K562 (cell line): Measurements from ENCODE around the gene RAB31. TPM values are rescaled to one million over a fixed set of nuclear protein-coding genes. Genes with fewer than 3 reads are reported as not detected.

Source experiments
- ATAC-seq: fragments of 200-7000 bp; cut with Tn5 transposase; 3 replicates; pipeline ENCODE4 v1.9.1; 2020; ENCODE audit warnings: moderate library complexity
- BruUV-seq: library from RNA; stranded (reverse); fragments of 400-500 nt; replicated peaks from 2 replicates; lab custom pipeline; 2021; lab: Mats Ljungman, UMichigan
- CTCF ChIA-PET: fragments of 300-600 bp; formaldehyde crosslinking; extraction: SDS; loops from one replicate; lab custom pipeline; 2021; ENCODE audit warnings: low intra/inter-chr PET ratio; lab: Yijun Ruan, JAX
- POLR2A ChIA-PET: fragments of 300-600, 350-650 bp; sonication (Branson Sonifier 250); formaldehyde crosslinking; extraction: SDS; loops from one replicate; lab custom pipeline; 2021; ENCODE audit warnings: antibody characterized with exemption, inconsistent platforms; lab: Yijun Ruan, JAX
- DNase-seq, 4 experiments: peaks; one replicate each; pipeline versions ENCODE4 v3.0.0 to v3.0.0-alpha.2; 2011 to 2018; ENCODE audit warnings: low spot score in 3 of 4, mixed read lengths in 3 of 4; ENCODE audit errors: extremely low read depth in 1 of 4
- FAIRE-seq: peaks from 2 replicates; lab custom pipeline; 2011; peaks lifted over from hg19 to GRCh38; lab: Jason Lieb, UNC
- H2AFZ ChIP-seq: 2 replicates; pipeline ENCODE4 v1.6.0; 2011; ENCODE audit warnings: low read depth, low read length, control low read depth, inconsistent platforms
- H3K27ac ChIP-seq: fragments of 200-600 bp; 3 replicates; pipeline ENCODE4 v1.8.0; 2011; ENCODE audit warnings: low read depth, mild to moderate bottlenecking, control low read depth, inconsistent platforms, low read length, moderate library complexity, mixed read lengths; ENCODE audit errors: extremely low read depth
- H3K27me3 ChIP-seq, 2 experiments: fragments of 300-600 bp in 1 of 2; 2 replicates in 1 of 2; 3 replicates in 1 of 2; pipeline versions ENCODE4 v1.6.0 to v1.8.0; 2011; ENCODE audit warnings: inconsistent platforms in 2 of 2, low read length in 2 of 2, mild to moderate bottlenecking in 1 of 2, mixed read lengths in 1 of 2, moderate library complexity in 1 of 2; ENCODE audit not compliant: control insufficient read depth in 2 of 2, insufficient read depth in 2 of 2
- H3K36me3 ChIP-seq: fragments of 300-600 bp; 3 replicates; pipeline ENCODE4 v1.8.0; 2011; ENCODE audit warnings: mild to moderate bottlenecking, low read length, inconsistent platforms; ENCODE audit not compliant: control insufficient read depth, insufficient read depth
- H3K4me1 ChIP-seq, 2 experiments: fragments of 200-600 bp in 1 of 2; replicated peaks in 1 of 2; 2 replicates in 1 of 2; 3 replicates in 1 of 2; pipeline versions ENCODE4 v1.5.1 to v1.8.0; 2011; ENCODE audit warnings: inconsistent platforms in 2 of 2, low read length in 2 of 2, mild to moderate bottlenecking in 1 of 2, mixed read lengths in 1 of 2, moderate library complexity in 1 of 2; ENCODE audit not compliant: control insufficient read depth in 2 of 2, insufficient read depth in 2 of 2
- H3K4me2 ChIP-seq: 2 replicates; pipeline ENCODE4 v1.6.1; 2011; ENCODE audit warnings: low read length, control low read depth, inconsistent platforms, mixed read lengths; ENCODE audit not compliant: insufficient read depth
- H3K4me3 ChIP-seq: fragments of 200-600 bp; sonication (generic), shearing (Covaris generic); 2 replicates; pipeline ENCODE4 v1.5.1; 2016; ENCODE audit warnings: control low read depth, inconsistent platforms
- H3K79me2 ChIP-seq: fragments of 200-600 bp; 3 replicates; pipeline ENCODE4 v1.8.0; 2011; ENCODE audit warnings: low read length, inconsistent platforms; ENCODE audit not compliant: control insufficient read depth, insufficient read depth
- H3K9ac ChIP-seq, 2 experiments: 2 replicates each; pipeline versions ENCODE4 v1.6.0 to v1.6.1; 2011; ENCODE audit warnings: low read depth in 2 of 2, low read length in 2 of 2, control low read depth in 1 of 2, inconsistent platforms in 1 of 2, mild to moderate bottlenecking in 1 of 2, mixed read lengths in 1 of 2; ENCODE audit not compliant: insufficient read depth in 1 of 2
- H3K9me1 ChIP-seq: one replicate; pipeline ENCODE4 v1.6.0; 2011; ENCODE audit warnings: inconsistent platforms, mild to moderate bottlenecking, low read length, moderate library complexity; ENCODE audit not compliant: control insufficient read depth, insufficient read depth
- H3K9me3 ChIP-seq: replicated peaks from 2 replicates; pipeline ENCODE4 v1.5.1; 2011; ENCODE audit warnings: low read depth, low read length, inconsistent platforms; ENCODE audit not compliant: control insufficient read depth, insufficient read depth
- H4K20me1 ChIP-seq: replicated peaks from 2 replicates; pipeline ENCODE4 v1.6.1; 2011; ENCODE audit warnings: low read length, inconsistent platforms, mixed read lengths; ENCODE audit not compliant: control insufficient read depth, insufficient read depth
- CC2D1A ChIP-seq: fragments of 450-650 bp; IDR thresholded peaks from 2 replicates; pipeline ENCODE4 v1.6.1; 2017; ENCODE audit warnings: mild to moderate bottlenecking
- GTF3C2 ChIP-seq: IDR thresholded peaks from 3 replicates; pipeline ENCODE4 v1.6.1; 2011; ENCODE audit warnings: borderline replicate concordance, mild to moderate bottlenecking, moderate library complexity; ENCODE audit not compliant: insufficient read length; ENCODE audit errors: extremely low read depth
- HMGN3 ChIP-seq: IDR thresholded peaks from 2 replicates; pipeline ENCODE4 v1.6.1; 2011; ENCODE audit warnings: borderline replicate concordance, low read depth, mild to moderate bottlenecking, mixed read lengths, low read length; ENCODE audit not compliant: insufficient read length; ENCODE audit errors: extremely low read depth
- IRF1 ChIP-seq: sonication (generic); formaldehyde crosslinking; IDR thresholded peaks from 2 replicates; pipeline ENCODE4 v1.8.0; 2022; ENCODE audit warnings: missing genetic modification reagents, mild to moderate bottlenecking, borderline replicate concordance
- NONO ChIP-seq, 2 experiments: fragments of 200-400 bp in 1 of 2; fragments of 450-650 bp in 1 of 2; formaldehyde crosslinking in 1 of 2; IDR thresholded peaks; 2 replicates each; pipeline ENCODE4 v1.6.1; 2017; ENCODE audit warnings: low read depth in 2 of 2, mild to moderate bottlenecking in 2 of 2, moderate library complexity in 2 of 2, low read length in 1 of 2
- POLR2A ChIP-seq: fragments of 450-650 bp; conservative IDR thresholded peaks from 2 replicates; pipeline ENCODE4 v1.6.1; 2016
- YBX1 ChIP-seq: fragments of 450-650 bp; IDR thresholded peaks from 2 replicates; pipeline ENCODE4 v1.7.1; 2016; ENCODE audit warnings: mild to moderate bottlenecking
- ZNF274 ChIP-seq: IDR thresholded peaks from 2 replicates; pipeline ENCODE4 v1.6.1; 2011; ENCODE audit warnings: low read depth, mild to moderate bottlenecking, low read length, moderate library complexity, borderline replicate concordance
- ZNF695 ChIP-seq: fragments of 450-650 bp; formaldehyde crosslinking; IDR thresholded peaks from 2 replicates; pipeline ENCODE4 v1.4.0; 2020; ENCODE audit warnings: mild to moderate bottlenecking, moderate library complexity
- ZNF717 ChIP-seq: fragments of 250-450 bp; sonication (Bioruptor Pico); IDR thresholded peaks from 2 replicates; pipeline ENCODE4 v1.5.0; 2021
- ZNF79 ChIP-seq: fragments of 250-450 bp; sonication (Bioruptor Pico); IDR thresholded peaks from 2 replicates; pipeline ENCODE4 v1.4.0; 2020; ENCODE audit warnings: low read depth, mild to moderate bottlenecking, moderate library complexity
- WGBS: fragments of 100-300 bp; shearing (Covaris generic); methylation state at CpG from one replicate; pipeline ENCODE4 v1.1.6; 2016; ENCODE audit warnings: low coverage, mixed read lengths; ENCODE audit not compliant: insufficient coverage; ENCODE audit errors: missing lambda C conversion rate; 5-methylcytosine and 5-hydroxymethylcytosine counted together
- in situ Hi-C: fragments of 300-500 bp; cut with MboI; formaldehyde crosslinking; loops from 4 replicates; pipeline ENCODE4 v1.15.0; 2018; ENCODE audit warnings: inconsistent platforms, mixed read lengths
- intact Hi-C: fragments of 100-400 bp; cut with micrococcal nuclease; formaldehyde crosslinking; loops from 2 replicates; pipeline ENCODE4 v1.14.2; 2022
- polyA plus RNA-seq, 8 experiments: library from polyadenylated mRNA; depleted of rRNA in 4 of 8; stranded (reverse) in 5 of 8; unstranded in 3 of 8; fragments of >200 nt; fragmentation: Nextera tagmentation in 2 of 8; fragmentation: Illumina TruSeq in 1 of 8; extraction: Ambion mirVana in 2 of 8; extraction: Trizol in 1 of 8; gene quantifications; 2 replicates each; pipeline versions ENCODE4 v1.2.1 to v1.2.3, GENCODE V29; 2011 to 2014; ENCODE audit warnings: inconsistent platforms in 1 of 8, missing spikeins in 1 of 8
- total RNA-seq, 7 experiments: library from RNA; depleted of rRNA in 6 of 7; stranded (reverse); fragments of >200 nt in 6 of 7; fragmentation: Illumina TruSeq in 2 of 7; extraction: Trizol in 2 of 7; gene quantifications; 2 replicates each; pipeline versions ENCODE4 v1.2.1 to v1.2.3, GENCODE V29; 2011 to 2021; ENCODE audit warnings: low replicate concordance in 1 of 7
- TF ChIP-seq, protein P1 (sequence below), 2 experiments: fragments of 450-650 bp in 1 of 2; sonication (generic) in 1 of 2; formaldehyde crosslinking; conservative IDR thresholded peaks; 2 replicates each; pipeline versions ENCODE4 v1.4.0 to v1.8.1; 2020 to 2022; ENCODE audit warnings: mild to moderate bottlenecking in 1 of 2, missing genetic modification reagents in 1 of 2
- TF ChIP-seq, protein P2 (sequence below): fragments of 150-350 bp; conservative IDR thresholded peaks from 2 replicates; pipeline ENCODE4 v1.6.1; 2014; ENCODE audit warnings: low read length
- TF ChIP-seq, protein P3 (sequence below): fragments of 450-650 bp; IDR thresholded peaks from 2 replicates; pipeline ENCODE4 v1.6.1; 2016; ENCODE audit warnings: low read depth, mild to moderate bottlenecking, moderate library complexity

Gene RAB31
- total and polyA plus RNA-seq, 9 of the 15 experiments (the other 6 are each of a cell fraction or from before 2014, with no cell fraction given) = 20.7 to 70.4 (median 41.3) TPM

GRCh38 chr18:9695605-9696004 is 12.5 kb upstream of the RAB31 start:
- 40% methylated on average over 5 of the region's 5 CpGs for WGBS
- no peak for FAIRE-seq
- no peaks in the 10 kb centered on the region for H3K9me3 ChIP-seq
- H3K27ac ChIP-seq = no peak overlapping the region
- H3K9me1 ChIP-seq = no peaks in the 10 kb centered on the region
- no peak overlapping the region for H3K9ac ChIP-seq
- no peak overlapping the region for H3K4me2 ChIP-seq
- no peaks in the 10 kb centered on the region for H4K20me1 ChIP-seq
- ChIA-PET POLR2A (interaction anchor here (1.0 kb wide), 1 partner anchor 8 kb away, joined by 6 read pairs; no protein-coding TSS in a partner anchor), CTCF (no interaction called here)
- no peaks in the 10 kb centered on the region for H3K27me3 ChIP-seq
- no peak for DNase-seq
- in situ Hi-C loops (no loop called here), intact Hi-C loops (no loop called here)
- ATAC-seq = peak; percentile 53; the same call in 2 of the 3 replicates
- BruUV-seq = no TSS peak
- H3K36me3 ChIP-seq = no peaks in the 10 kb centered on the region
- no peak for TF ChIP-seq ZNF79
- TF ChIP-seq IRF1 = no peak
- TF ChIP-seq, protein P1, sequence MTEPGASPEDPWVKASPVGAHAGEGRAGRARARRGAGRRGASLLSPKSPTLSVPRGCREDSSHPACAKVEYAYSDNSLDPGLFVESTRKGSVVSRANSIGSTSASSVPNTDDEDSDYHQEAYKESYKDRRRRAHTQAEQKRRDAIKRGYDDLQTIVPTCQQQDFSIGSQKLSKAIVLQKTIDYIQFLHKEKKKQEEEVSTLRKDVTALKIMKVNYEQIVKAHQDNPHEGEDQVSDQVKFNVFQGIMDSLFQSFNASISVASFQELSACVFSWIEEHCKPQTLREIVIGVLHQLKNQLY (CRISPR knock-in tag; conservative IDR thresholded peaks at IDR 0.05) = no peak
- no peak for TF ChIP-seq ZNF274
- TF ChIP-seq CC2D1A = no peak
- no peak for TF ChIP-seq HMGN3
- no peak for TF ChIP-seq POLR2A
- TF ChIP-seq, protein P2, sequence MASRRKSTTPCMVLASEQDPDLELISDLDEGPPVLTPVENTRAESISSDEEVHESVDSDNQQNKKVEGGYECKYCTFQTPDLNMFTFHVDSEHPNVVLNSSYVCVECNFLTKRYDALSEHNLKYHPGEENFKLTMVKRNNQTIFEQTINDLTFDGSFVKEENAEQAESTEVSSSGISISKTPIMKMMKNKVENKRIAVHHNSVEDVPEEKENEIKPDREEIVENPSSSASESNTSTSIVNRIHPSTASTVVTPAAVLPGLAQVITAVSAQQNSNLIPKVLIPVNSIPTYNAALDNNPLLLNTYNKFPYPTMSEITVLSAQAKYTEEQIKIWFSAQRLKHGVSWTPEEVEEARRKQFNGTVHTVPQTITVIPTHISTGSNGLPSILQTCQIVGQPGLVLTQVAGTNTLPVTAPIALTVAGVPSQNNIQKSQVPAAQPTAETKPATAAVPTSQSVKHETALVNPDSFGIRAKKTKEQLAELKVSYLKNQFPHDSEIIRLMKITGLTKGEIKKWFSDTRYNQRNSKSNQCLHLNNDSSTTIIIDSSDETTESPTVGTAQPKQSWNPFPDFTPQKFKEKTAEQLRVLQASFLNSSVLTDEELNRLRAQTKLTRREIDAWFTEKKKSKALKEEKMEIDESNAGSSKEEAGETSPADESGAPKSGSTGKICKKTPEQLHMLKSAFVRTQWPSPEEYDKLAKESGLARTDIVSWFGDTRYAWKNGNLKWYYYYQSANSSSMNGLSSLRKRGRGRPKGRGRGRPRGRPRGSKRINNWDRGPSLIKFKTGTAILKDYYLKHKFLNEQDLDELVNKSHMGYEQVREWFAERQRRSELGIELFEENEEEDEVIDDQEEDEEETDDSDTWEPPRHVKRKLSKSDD = no peak
- TF ChIP-seq ZNF695 (CRISPR knock-in tag) = no peak
- no peak for TF ChIP-seq YBX1
- TF ChIP-seq GTF3C2 = no peak
- TF ChIP-seq, protein P3, sequence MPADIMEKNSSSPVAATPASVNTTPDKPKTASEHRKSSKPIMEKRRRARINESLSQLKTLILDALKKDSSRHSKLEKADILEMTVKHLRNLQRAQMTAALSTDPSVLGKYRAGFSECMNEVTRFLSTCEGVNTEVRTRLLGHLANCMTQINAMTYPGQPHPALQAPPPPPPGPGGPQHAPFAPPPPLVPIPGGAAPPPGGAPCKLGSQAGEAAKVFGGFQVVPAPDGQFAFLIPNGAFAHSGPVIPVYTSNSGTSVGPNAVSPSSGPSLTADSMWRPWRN = no peak
- no peak for TF ChIP-seq NONO (IDR thresholded peaks at IDR 0.05; ENCODE audit: low read depth in 2 of 2, low read length in 1 of 2)
- no peak for TF ChIP-seq ZNF717 (CRISPR knock-in tag)
- H3K4me1 ChIP-seq = peaks cover 0 to 10% of the 10 kb centered on the region in 2 experiments; a peak in 4 of 5 replicates
- H2AFZ ChIP-seq = 0 out of 2 replicates have a peak overlapping the region, but pooled peaks have one; percentile 19
- no peak overlapping the region for H3K4me3 ChIP-seq
- no peaks in the 10 kb centered on the region for H3K79me2 ChIP-seq
